ENCODE data around the gene SYT1.

Gene SYT1

DNA sequence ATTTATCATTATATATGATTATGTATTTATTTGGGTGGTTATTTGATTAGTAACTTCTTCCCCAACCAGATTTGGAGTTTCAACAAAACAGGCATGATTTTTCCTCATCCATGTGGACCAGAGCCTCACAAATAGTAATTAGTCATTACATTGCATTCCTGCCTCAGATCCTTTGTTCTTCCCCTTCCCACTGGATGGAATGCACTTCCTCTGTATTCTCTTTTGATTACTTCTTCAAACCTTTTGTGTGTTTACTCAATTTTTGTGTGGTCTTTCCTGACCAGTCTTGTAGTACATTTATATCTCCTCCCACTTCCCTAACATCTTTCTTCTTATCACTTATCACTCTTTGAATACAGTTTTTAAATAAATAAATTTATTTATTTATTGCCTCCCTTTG, 15.5 kb downstream of the SYT1 start:
- Histone ChIP-seq H3K4me1 (ENCODE audit: control insufficient read depth, insufficient read depth, low read depth, low read length) (no peaks in the 10 kb centered on the region), H2BK12ac (ENCODE audit: low read length in 2 of 2) (no peak overlapping the region), H2AK5ac (ENCODE audit: low read length, severe bottlenecking) (no peak overlapping the region)

DNA sequence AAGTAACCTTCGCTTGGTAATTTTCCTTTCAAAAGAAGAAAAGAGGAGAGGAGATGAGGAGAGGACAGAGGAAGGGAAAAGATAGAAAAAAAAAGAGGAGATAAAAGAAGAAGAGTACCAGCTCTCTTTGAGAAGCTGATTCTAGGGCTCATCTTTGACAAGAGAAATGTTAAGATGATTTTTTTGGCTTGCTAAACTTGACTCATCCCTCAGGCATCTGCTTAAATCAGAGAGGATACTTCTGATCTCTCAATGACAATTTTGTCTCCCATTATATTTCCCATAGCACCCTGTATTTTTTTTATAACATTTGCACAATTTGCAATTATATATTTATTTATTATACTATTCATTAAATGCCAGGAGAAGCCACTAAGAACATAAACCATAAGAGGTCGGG, 17.1 kb downstream of the SYT1 start:
- no peak overlapping the region for H2BK120ac ChIP-seq (ENCODE audit: low read depth, low read length)
- H3K14ac ChIP-seq (ENCODE audit: low read length in 2 of 2), result no peak overlapping the region
- H3K27me3 ChIP-seq (ENCODE audit: control insufficient read depth in 1 of 2, insufficient read depth in 1 of 2, low read length in 2 of 2), result no peaks in the 10 kb centered on the region
- DNase-seq, result no peak
- H3K4ac ChIP-seq (ENCODE audit: low read depth in 1 of 2, low read length in 2 of 2), result no peak overlapping the region
- H2AK5ac ChIP-seq (ENCODE audit: low read length, severe bottlenecking), result no peak overlapping the region
- no peak overlapping the region for H2AFZ ChIP-seq (ENCODE audit: low read depth, low read length)
- H2BK5ac ChIP-seq (ENCODE audit: low read depth, low read length, poor library complexity, severe bottlenecking), result no peak overlapping the region
- no peak overlapping the region for H3K4me3 ChIP-seq (ENCODE audit: insufficient read depth in 1 of 2, low read depth in 1 of 2, low read length in 2 of 2)
- no peak overlapping the region for H3K9ac ChIP-seq (ENCODE audit: low read length)
- no peaks in the 10 kb centered on the region for H3K4me1 ChIP-seq (ENCODE audit: control insufficient read depth, insufficient read depth, low read depth, low read length)
- H2BK12ac ChIP-seq (ENCODE audit: low read length in 2 of 2), result no peak overlapping the region
- no peaks in the 10 kb centered on the region for H3K9me3 ChIP-seq (ENCODE audit: control insufficient read depth, low read length)
- H3K23ac ChIP-seq (ENCODE audit: low read length in 2 of 2), result no peak overlapping the region
- WGBS, result 85% methylated on average over 2 of the region's 2 CpGs
- H3K27ac ChIP-seq (ENCODE audit: low read length, poor library complexity, severe bottlenecking), result no peak overlapping the region
- no peak overlapping the region for H2BK15ac ChIP-seq (ENCODE audit: low read depth, poor library complexity, severe bottlenecking)
- H4K91ac ChIP-seq (ENCODE audit: low read length), result no peak overlapping the region
- H4K8ac ChIP-seq (ENCODE audit: low read length), result no peak overlapping the region
- H3K18ac ChIP-seq (ENCODE audit: low read depth in 1 of 2, low read length in 2 of 2), result no peak overlapping the region
- no peaks in the 10 kb centered on the region for H3K36me3 ChIP-seq (ENCODE audit: control insufficient read depth in 1 of 2, insufficient read depth in 2 of 2, low read depth in 1 of 2, low read length in 2 of 2)
- H3K4me2 ChIP-seq (ENCODE audit: low read length, poor library complexity, severe bottlenecking), result no peak overlapping the region
- peaks cover 3% of the 10 kb centered on the region for H3K79me1 ChIP-seq (replicated peaks; ENCODE audit: low read length, poor library complexity, severe bottlenecking)

More for the DNA sequence above, 15.5 kb downstream of the SYT1 start:
- H3K14ac ChIP-seq (ENCODE audit: low read length in 2 of 2), result no peak overlapping the region
- no peak for DNase-seq
- H3K4ac ChIP-seq (ENCODE audit: low read depth in 1 of 2, low read length in 2 of 2), result no peak overlapping the region
- no peaks in the 10 kb centered on the region for H3K27me3 ChIP-seq (ENCODE audit: control insufficient read depth in 1 of 2, insufficient read depth in 1 of 2, low read length in 2 of 2)
- no peaks in the 10 kb centered on the region for H3K36me3 ChIP-seq (ENCODE audit: control insufficient read depth in 1 of 2, insufficient read depth in 2 of 2, low read depth in 1 of 2, low read length in 2 of 2)
- H3K9me3 ChIP-seq (ENCODE audit: control insufficient read depth, low read length), result no peaks in the 10 kb centered on the region
- H4K8ac ChIP-seq (ENCODE audit: low read length), result no peak overlapping the region
- no peak overlapping the region for H3K18ac ChIP-seq (ENCODE audit: low read depth in 1 of 2, low read length in 2 of 2)
- no peak overlapping the region for H3K27ac ChIP-seq (ENCODE audit: low read length, poor library complexity, severe bottlenecking)
- peaks cover 3% of the 10 kb centered on the region for H3K79me1 ChIP-seq (replicated peaks; ENCODE audit: low read length, poor library complexity, severe bottlenecking)
- H2BK120ac ChIP-seq (ENCODE audit: low read depth, low read length), result no peak overlapping the region
- H3K9ac ChIP-seq (ENCODE audit: low read length), result no peak overlapping the region
- H3K23ac ChIP-seq (ENCODE audit: low read length in 2 of 2), result no peak overlapping the region
- no peak overlapping the region for H2AFZ ChIP-seq (ENCODE audit: low read depth, low read length)
- H2BK5ac ChIP-seq (ENCODE audit: low read depth, low read length, poor library complexity, severe bottlenecking), result no peak overlapping the region
- no peak overlapping the region for H3K4me3 ChIP-seq (ENCODE audit: insufficient read depth in 1 of 2, low read depth in 1 of 2, low read length in 2 of 2)
- H2BK15ac ChIP-seq (ENCODE audit: low read depth, poor library complexity, severe bottlenecking), result no peak overlapping the region
- no peak overlapping the region for H3K4me2 ChIP-seq (ENCODE audit: low read length, poor library complexity, severe bottlenecking)
- no peak overlapping the region for H4K91ac ChIP-seq (ENCODE audit: low read length)

DNA sequence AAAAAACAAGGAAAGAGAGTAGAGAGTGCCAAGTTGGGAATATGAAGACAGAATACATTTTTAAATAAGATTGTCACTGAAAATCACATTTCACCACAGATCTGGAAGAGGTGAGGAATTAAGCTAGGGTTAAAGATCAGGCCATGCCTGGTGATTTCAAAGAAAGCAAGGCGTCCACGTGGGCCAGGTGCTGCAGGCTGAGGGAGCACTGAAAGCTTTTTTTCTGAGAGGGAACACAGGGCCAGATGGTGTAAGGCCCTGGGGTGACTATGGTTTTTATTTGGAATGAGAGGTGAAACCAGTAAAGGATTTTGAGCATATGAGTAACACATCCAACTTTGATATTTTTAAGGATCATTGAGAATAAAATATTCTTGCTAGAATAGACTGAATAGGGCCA, 20.9 kb downstream of the SYT1 start:
- H2AK5ac ChIP-seq (ENCODE audit: low read length, severe bottlenecking), result no peak overlapping the region
- no peak overlapping the region for H2AFZ ChIP-seq (ENCODE audit: low read depth, low read length)
- no peak overlapping the region for H3K4ac ChIP-seq (ENCODE audit: low read depth in 1 of 2, low read length in 2 of 2)
- no peak overlapping the region for H3K27ac ChIP-seq (ENCODE audit: low read length, poor library complexity, severe bottlenecking)
- 51% methylated on average over 2 of the region's 2 CpGs for WGBS
- no peak overlapping the region for H2BK120ac ChIP-seq (ENCODE audit: low read depth, low read length)
- no peak overlapping the region for H3K9ac ChIP-seq (ENCODE audit: low read length)
- no peak overlapping the region for H3K4me2 ChIP-seq (ENCODE audit: low read length, poor library complexity, severe bottlenecking)
- H4K8ac ChIP-seq (ENCODE audit: low read length), result no peak overlapping the region
- H4K91ac ChIP-seq (ENCODE audit: low read length), result no peak overlapping the region
- no peak for DNase-seq
- H2BK12ac ChIP-seq (ENCODE audit: low read length in 2 of 2), result no peak overlapping the region
- no peaks in the 10 kb centered on the region for H3K36me3 ChIP-seq (ENCODE audit: control insufficient read depth in 1 of 2, insufficient read depth in 2 of 2, low read depth in 1 of 2, low read length in 2 of 2)
- no peak overlapping the region for H3K4me3 ChIP-seq (ENCODE audit: insufficient read depth in 1 of 2, low read depth in 1 of 2, low read length in 2 of 2)
- H3K18ac ChIP-seq (ENCODE audit: low read depth in 1 of 2, low read length in 2 of 2), result no peak overlapping the region
- H3K9me3 ChIP-seq (ENCODE audit: control insufficient read depth, low read length), result no peaks in the 10 kb centered on the region
- H3K4me1 ChIP-seq (ENCODE audit: control insufficient read depth, insufficient read depth, low read depth, low read length), result no peaks in the 10 kb centered on the region
- no peaks in the 10 kb centered on the region for H3K27me3 ChIP-seq (ENCODE audit: control insufficient read depth in 1 of 2, insufficient read depth in 1 of 2, low read length in 2 of 2)
- H2BK5ac ChIP-seq (ENCODE audit: low read depth, low read length, poor library complexity, severe bottlenecking), result no peak overlapping the region
- H2BK15ac ChIP-seq (ENCODE audit: low read depth, poor library complexity, severe bottlenecking), result no peak overlapping the region
- H3K79me1 ChIP-seq (replicated peaks; ENCODE audit: low read length, poor library complexity, severe bottlenecking), result no peaks in the 10 kb centered on the region
- no peak overlapping the region for H3K23ac ChIP-seq (ENCODE audit: low read length in 2 of 2)
- no peak overlapping the region for H3K14ac ChIP-seq (ENCODE audit: low read length in 2 of 2)

DNA sequence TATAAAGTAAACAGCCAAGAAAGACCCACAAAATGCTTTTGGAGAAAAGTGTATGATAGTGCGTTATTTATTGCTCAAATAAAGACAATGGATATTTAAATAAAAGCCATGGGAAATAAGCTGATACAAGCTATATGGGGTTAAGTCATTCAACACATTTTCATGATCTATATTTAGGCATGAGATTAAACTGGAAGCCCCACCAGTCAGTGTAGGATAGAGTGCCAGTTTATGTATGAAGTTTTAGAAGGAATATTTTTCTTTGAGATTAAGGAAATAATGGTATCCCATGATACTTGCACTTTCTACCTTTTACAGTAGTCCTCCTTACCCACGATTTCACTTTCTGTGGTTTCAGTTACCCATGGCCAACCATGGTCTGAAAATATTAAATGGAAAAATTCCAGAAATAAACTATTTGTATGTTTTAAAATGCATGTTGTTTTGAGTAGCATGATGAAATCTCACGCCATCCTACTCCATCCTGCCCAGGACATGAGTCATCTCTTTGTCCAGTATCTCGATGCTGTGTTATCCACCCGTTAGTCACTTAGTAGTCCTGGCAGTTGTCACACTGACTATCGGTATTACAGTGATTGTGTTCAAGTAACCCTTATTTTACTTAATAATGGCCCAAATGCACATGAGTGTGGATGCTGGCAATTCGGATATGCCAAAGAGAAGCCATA, 22.3 kb downstream of the SYT1 start:
- H2BK5ac ChIP-seq (ENCODE audit: low read depth, low read length, poor library complexity, severe bottlenecking), result no peak overlapping the region
- H4K91ac ChIP-seq (ENCODE audit: low read length), result no peak overlapping the region
- no peak overlapping the region for H3K27ac ChIP-seq (ENCODE audit: low read length, poor library complexity, severe bottlenecking)
- WGBS, result 58% methylated on average over 4 of the region's 7 CpGs
- no peak overlapping the region for H2BK120ac ChIP-seq (ENCODE audit: low read depth, low read length)
- no peak overlapping the region for H3K4me3 ChIP-seq (ENCODE audit: insufficient read depth in 1 of 2, low read depth in 1 of 2, low read length in 2 of 2)
- no peak overlapping the region for H2BK15ac ChIP-seq (ENCODE audit: low read depth, poor library complexity, severe bottlenecking)
- H3K4me1 ChIP-seq (ENCODE audit: control insufficient read depth, insufficient read depth, low read depth, low read length), result no peaks in the 10 kb centered on the region
- H2AK5ac ChIP-seq (ENCODE audit: low read length, severe bottlenecking), result no peak overlapping the region
- no peak overlapping the region for H4K8ac ChIP-seq (ENCODE audit: low read length)
- H3K36me3 ChIP-seq (ENCODE audit: control insufficient read depth in 1 of 2, insufficient read depth in 2 of 2, low read depth in 1 of 2, low read length in 2 of 2), result no peaks in the 10 kb centered on the region
- no peak overlapping the region for H3K4me2 ChIP-seq (ENCODE audit: low read length, poor library complexity, severe bottlenecking)
- H3K79me1 ChIP-seq (replicated peaks; ENCODE audit: low read length, poor library complexity, severe bottlenecking), result no peaks in the 10 kb centered on the region
- peak; percentile 87 for DNase-seq
- no peak overlapping the region for H2BK12ac ChIP-seq (ENCODE audit: low read length in 2 of 2)
- H3K18ac ChIP-seq (ENCODE audit: low read depth in 1 of 2, low read length in 2 of 2), result no peak overlapping the region
- no peaks in the 10 kb centered on the region for H3K9me3 ChIP-seq (ENCODE audit: control insufficient read depth, low read length)
- H3K27me3 ChIP-seq (ENCODE audit: control insufficient read depth in 1 of 2, insufficient read depth in 1 of 2, low read length in 2 of 2), result no peaks in the 10 kb centered on the region
- no peak overlapping the region for H3K14ac ChIP-seq (ENCODE audit: low read length in 2 of 2)
- H3K9ac ChIP-seq (ENCODE audit: low read length), result no peak overlapping the region
- no peak overlapping the region for H2AFZ ChIP-seq (ENCODE audit: low read depth, low read length)
- no peak overlapping the region for H3K23ac ChIP-seq (ENCODE audit: low read length in 2 of 2)
- no peak overlapping the region for H3K4ac ChIP-seq (ENCODE audit: low read depth in 1 of 2, low read length in 2 of 2)
